ENCODE data around the gene MINDY4B.

The MINDY4B gene

DNA sequence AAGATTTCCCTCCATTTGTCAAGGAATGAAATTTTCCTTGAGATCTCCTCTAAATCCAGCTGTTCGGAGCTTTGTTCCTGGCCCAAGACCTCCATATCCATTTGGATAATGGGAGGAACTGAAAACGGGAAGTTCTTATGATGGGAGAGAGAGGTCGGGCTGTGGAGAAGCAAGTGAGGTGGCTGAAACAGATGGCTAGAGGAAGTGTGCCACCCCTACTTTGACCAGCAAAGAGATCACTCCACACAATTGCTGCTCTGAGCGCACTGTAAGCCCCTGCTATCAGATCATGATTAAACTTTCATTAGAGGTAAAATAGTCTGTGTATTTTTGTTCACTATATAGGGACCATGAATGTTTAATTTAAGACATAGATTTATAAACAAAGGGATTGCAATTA is at the start of gene MINDY4B:
Gene MINDY4B (minus strand): TSS at position 101 of the 400 bp plus-strand sequence. CDS start 0 bp downstream, at position 101.
- DNase-seq: no peak

DNA sequence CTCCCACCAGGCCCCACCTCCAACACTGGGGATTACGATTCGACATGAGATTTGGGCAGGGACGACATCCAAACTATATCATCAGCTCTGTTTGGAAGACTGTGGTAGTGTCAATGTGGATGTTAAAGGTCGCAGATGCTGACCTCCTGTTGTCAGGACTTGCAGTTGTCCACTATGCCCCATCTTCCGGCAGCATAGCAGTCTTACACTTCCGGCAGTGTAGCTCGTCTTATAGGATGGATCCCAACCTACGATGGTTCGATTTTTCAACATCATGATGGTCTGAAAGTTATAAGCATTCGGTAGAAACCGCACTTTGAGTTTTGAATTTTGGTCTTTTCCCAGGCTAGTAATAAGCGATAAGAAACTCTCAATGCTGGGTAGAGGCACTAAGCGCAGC is 46.7 kb upstream of the MINDY4B start:
- DNase-seq: no peak

DNA sequence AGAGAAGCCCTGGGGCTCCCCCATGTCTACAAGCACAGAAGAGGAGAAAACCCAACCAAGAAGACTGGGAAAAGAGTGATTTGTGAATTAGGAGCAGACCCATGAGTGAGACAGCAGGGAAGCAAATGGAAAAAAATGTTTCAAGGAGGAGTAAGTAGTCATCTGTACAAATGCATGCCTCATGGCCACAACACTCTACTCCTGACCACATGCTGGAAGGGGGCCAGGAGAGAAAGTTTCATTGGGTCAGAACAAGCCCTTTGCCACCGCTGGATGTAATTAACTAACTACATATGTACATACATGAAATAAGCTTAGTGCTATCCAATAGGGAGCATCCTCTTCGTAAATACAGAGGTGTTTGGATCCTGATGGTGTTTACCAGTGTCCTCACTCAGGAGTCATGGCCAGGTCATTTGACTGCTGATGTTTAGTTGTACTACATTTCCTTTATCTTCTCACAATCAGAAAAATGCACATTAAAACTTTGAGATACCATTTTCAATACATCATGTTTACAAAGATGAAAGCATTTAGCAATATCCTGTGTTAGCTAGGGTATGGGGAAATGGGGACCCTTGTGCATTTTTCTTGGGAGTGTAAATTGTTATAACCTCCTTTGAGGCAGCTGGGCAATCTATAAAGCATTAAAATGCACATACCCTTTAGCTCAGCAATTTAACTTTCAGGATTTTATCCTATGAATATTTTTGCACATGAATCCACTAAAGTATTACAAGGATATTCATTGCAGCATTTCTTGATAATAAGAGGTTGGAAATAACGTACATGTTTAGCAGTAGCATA is 40.2 kb upstream of the MINDY4B start:
- DNase-seq: no peak

GRCh38 chr3:150942221-150942620 is 37.0 kb upstream of the MINDY4B start:
- DNase-seq: no peak

GRCh38 chr3:150936693-150937092 is 31.5 kb upstream of the MINDY4B start:
- DNase-seq: no peak

- DNase-seq: no peak
Measured at GRCh38 chr3:150933473-150933995, 28.3 kb upstream of the MINDY4B start.

GRCh38 chr3:150931745-150932144 is 26.5 kb upstream of the MINDY4B start:
- DNase-seq: no peak

DNA sequence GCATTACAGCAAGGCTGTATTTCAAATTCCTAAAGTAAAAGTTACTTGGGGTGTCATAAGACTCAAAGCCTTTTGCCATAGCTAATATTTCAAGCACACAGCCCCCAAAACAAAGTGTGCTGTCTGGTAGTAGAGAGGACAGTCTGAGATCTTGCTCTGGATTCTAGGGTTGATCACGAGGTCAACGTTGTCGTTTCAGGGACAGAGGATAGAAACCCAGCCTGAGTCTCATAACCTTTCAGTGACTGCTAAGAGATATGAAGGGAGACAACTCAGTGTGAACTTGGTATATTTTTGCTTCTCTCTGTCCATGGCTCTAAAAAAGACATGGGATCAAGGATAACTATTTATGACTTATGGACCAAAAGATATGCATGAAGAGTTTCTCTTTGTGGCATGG is 25.6 kb upstream of the MINDY4B start:
- no peak for DNase-seq

GRCh38 chr3:150928234-150928633 is 23.0 kb upstream of the MINDY4B start:
- no peak for DNase-seq

DNA sequence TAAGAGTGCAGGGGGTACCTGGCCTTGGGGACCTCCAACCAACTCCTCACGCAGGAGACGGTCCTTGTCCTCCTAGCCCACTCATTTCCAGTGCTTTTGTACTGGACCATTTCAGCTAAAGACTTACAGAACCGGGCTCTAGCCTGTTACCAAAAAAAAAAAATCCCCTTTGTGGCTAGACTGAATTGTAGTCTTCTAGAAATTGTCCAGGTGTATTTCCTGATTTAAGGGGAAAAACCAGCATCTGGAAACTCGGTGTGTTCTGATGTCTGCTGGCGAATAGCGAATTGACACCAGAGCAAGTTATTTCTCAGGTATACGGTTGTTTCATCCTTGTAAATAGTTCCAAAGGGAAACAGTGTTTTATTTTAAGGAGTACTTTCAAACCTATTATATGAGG is 21.1 kb upstream of the MINDY4B start:
- no peak for DNase-seq

- peak; percentile 63 for DNase-seq
Measured at GRCh38 chr3:150925751-150926201, 20.5 kb upstream of the MINDY4B start.

GRCh38 chr3:150922611-150923010 is 17.4 kb upstream of the MINDY4B start:
- no peak for DNase-seq

GRCh38 chr3:150921209-150921608 is 16.0 kb upstream of the MINDY4B start:
- no peak for DNase-seq

- DNase-seq: no peak
Measured at GRCh38 chr3:150920236-150920635, 15.0 kb upstream of the MINDY4B start.

DNA sequence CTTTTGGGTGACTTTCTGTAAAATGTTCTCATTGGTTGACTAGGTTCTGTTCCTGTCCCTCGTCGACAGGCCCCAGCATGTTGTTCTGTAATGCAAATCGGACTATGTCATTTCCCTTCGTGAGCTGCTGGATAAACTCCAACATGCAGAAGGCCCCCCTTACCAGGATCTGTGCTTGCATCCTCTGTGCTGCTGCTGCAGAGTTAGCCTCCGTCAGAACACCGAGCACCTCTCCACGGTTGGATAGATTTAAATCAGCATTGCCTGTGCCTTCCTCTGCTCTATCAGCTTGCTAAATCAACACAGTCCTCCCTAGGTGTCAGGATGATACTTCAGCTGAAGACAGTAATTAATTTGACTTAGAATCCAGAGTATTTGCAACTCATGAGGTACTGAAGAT is 12.7 kb upstream of the MINDY4B start:
- DNase-seq: no peak

- DNase-seq: no peak
Measured at GRCh38 chr3:150913133-150913922, 8.1 kb upstream of the MINDY4B start.

DNA sequence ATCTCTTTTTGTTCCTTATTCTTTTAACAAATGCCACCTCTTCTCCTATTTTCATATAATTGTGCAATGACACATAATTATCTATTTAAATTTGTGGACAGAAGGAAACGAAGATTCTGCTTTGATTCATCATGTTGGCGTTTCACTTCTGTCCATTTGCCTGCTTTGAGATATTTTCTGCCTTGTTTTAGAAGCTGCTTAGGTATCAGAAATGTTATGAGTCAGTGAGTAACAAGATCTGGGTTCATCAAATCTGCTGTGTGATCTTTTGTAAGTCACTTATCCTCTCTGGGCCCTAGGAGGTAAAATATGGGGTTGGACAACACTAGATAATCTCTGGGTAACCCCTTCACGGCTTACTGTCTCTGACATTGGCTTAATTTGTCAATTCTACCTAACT is 7.3 kb upstream of the MINDY4B start:
- no peak for DNase-seq

- no peak for DNase-seq
Measured at GRCh38 chr3:150911771-150912170, 6.5 kb upstream of the MINDY4B start.

DNA sequence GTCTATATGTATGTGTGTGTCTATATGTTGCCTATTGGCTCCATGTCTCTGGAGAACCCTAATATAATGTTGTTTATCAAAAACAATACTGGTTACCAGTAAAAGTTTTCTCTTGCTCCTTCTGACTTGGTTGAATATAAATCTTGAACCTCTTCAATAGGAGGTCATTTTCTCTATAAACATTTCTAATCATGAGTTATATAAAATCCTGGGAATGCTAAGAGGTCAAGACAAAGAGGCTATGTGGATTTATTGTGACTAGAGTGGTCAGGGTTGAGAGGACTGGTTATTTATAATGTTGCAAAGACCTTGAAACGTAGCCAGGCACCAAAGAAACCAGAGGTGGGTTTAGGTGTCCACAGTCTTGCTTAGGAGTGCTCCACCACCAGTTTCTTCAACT is 1.2 kb upstream of the MINDY4B start:
- DNase-seq: no peak

GRCh38 chr3:150905746-150906145 is 507 bp upstream of the MINDY4B start:
- no peak for DNase-seq

GRCh38 chr3:150902988-150903387 is 2.3 kb downstream of the MINDY4B start:
- DNase-seq: no peak

DNA sequence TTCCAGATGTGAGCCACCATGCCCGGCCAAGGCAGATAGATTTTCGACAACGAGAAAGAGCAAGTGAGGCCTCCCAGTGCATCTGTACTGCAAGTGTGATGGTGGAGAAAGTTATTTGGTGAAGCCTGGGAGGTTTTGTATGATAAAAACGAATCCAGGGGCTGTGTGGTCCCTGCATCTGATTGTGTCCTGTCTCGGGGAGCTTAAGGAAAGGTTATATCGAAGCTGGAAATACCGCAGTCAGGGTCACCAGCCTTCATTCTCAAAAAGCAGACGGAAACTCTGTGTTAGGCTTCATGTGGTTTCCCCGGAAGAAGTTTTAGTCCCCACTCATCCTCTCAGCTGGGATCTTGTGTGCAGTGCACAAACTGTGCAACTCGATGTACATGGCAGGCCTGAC is 3.4 kb downstream of the MINDY4B start:
- no peak for DNase-seq

DNA sequence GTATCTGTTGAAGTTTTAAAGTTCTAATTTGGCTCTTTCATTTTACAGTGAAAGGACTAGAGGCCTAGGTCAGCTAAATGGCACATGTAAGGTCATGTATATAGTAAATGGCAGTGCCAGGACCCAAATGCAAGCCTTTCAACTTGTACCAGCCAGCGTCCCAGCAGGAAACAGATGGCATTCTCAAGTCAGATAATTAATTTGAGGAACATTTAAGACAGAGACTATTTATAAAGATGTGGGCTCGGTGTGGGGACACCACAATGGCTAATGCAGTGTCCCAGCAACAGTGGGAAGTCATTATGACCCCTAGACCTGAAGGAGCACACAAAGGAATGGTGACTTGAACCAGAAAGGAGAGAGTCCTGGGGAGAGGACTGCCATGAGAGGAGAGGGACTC is 6.1 kb downstream of the MINDY4B start:
- no peak for DNase-seq
